Uterine smooth muscle cell (primary cell): Measurements from ENCODE around the gene LCNL1. TPM values are rescaled to one million over a fixed set of nuclear protein-coding genes. Genes with fewer than 3 reads are reported as not detected.

Experiments used
- total RNA-seq: library from RNA; depleted of rRNA; stranded (reverse); fragments of >200 nt; gene quantifications from 2 replicates; pipeline ENCODE4 v1.2.3, GENCODE V29; 2014

Gene LCNL1
- total RNA-seq = 0.66 and 6.4 TPM in 2 replicates

GRCh38 chr9:136982232-136983051 lies at the start of gene LCNL1:
Gene LCNL1 (plus strand): TSS chr9:136982993. CDS start chr9:136983587, 594 bp downstream.

DNA sequence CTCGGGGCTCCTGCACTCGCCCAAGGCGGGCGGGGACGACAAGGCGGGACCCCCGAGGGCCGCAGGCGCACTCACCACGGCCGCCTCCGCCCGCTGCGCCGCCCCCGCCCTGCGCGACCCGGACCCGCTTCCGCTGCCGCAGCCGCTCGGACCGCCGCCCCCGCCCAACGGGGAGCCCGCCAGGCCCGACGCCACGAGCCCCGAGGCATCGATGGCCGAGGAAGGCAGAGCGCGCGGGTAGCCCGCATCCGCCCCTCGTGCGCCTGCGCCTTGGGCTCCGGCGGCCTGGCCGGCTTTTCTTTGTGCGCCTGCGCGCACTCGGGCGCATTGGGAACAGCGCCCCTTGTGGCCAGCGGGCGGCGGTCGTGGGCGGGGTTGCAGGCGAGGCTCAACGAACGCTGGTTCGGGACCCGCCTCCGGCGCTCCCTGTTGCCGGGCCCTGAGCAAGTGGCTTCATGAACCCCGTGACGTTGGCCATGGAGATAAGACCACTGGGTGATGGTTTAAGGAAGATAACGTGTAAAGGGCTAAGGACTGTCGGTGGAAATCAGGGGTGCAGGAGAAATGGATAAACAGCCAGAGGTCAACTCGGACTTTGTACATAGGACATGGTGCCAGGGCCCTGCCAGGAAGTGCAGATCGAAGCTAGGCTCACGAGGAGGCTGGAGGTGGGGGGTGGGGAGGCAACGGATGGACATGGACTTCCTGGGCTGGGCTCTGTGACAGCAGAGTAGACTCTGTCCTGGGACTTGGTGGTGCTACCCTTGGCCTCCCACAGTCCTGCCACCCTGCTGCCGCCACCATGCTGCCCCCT lies 38.1 kb upstream of the LCNL1 start, which contains the start of the genes C8G and FBXW5:
C8G (plus strand) TSS at position 725 of the 814 bp plus-strand sequence; CDS start at position 803, 78 bp downstream.
FBXW5 (minus strand) TSS at position 220 of the 814 bp plus-strand sequence. CDS start 655 bp downstream, outside the sequence.

GRCh38 chr9:136951541-136952320 lies 31.1 kb upstream of the LCNL1 start, which contains the start of gene LCN12:
Gene LCN12 (plus strand): TSS chr9:136952273. CDS start chr9:136952328, 55 bp downstream.

DNA sequence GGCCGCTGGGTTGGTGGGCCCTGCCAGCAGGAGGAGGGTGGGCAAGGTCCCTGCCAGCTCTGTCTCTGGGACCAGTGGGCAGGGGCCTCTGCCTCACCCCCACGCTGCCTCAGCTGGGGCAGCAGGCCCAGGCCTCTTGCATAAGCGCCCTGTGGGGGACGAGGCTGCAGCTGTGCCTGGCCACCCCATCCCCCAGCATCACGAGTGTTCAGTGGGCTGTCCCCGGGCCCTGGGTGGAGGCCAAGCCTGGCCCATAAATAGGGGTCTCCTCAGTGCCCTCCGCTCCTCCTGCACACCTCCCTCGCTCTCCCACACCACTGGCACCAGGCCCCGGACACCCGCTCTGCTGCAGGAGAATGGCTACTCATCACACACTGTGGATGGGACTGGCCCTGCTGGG lies 5.6 kb upstream of the LCNL1 start, which contains the start of gene PTGDS:
PTGDS (plus strand) TSS at position 282 of the 400 bp plus-strand sequence; CDS start at position 357, 75 bp downstream.

GRCh38 chr9:136991993-136992818 lies 9.4 kb downstream of the LCNL1 start, which contains the start of gene PAXX:
Gene PAXX (plus strand): TSS chr9:136992422. CDS start chr9:136992444, 22 bp downstream.

DNA sequence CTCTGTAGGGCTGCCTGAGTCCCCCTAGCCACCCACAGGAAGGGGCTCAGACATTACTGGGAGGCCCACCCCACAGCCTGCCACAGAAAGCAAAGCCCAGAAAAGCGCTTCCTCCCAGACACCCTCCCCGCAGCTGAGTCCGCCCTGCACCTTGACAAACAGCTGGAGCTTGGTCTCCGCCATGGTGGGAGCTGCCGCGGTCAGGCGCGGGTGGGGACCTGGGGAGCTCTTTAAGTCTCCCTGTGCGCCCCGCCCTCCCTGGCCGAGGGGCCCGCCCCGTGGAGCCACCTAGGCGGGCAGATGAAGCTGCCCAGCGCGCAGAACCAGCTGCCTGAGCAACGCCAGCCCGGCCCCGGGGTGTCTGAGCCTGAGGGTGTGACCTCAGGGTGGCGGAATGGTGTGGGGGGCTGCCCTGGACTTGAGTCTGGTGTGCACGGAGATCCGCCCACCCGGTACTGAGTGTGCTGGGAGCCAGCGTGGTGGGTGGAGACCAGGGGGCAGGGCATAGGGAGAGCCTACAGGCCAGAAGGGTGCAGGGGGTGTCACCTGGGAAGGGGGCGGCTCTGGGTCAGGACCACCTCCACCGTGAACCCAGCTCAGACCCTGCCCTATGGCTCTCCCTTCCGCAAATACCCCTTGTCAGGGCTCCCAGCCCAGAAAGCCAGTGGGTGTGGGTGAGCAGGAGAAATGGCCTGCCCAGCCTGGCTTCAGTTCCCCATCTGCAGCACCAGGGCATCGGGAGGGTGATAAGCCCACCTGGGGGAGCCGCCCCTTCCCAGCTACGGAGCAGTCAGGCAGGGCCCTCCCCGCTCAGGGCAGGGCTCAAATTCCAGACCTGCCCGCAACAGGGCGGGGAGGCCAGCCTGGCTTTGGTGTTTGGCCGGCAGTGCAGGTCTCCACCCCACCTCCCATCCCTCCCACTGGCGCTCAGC lies 13.8 kb downstream of the LCNL1 start, which contains the start of gene CLIC3:
CLIC3 (minus strand) TSS at position 208 of the 932 bp plus-strand sequence; CDS start at position 183, 25 bp downstream.

GRCh38 chr9:137027369-137028262 lies 44.8 kb downstream of the LCNL1 start, which contains the start of gene ABCA2:
Gene ABCA2 (minus strand): TSS chr9:137028237. CDS start chr9:137028140, 97 bp downstream.

DNA sequence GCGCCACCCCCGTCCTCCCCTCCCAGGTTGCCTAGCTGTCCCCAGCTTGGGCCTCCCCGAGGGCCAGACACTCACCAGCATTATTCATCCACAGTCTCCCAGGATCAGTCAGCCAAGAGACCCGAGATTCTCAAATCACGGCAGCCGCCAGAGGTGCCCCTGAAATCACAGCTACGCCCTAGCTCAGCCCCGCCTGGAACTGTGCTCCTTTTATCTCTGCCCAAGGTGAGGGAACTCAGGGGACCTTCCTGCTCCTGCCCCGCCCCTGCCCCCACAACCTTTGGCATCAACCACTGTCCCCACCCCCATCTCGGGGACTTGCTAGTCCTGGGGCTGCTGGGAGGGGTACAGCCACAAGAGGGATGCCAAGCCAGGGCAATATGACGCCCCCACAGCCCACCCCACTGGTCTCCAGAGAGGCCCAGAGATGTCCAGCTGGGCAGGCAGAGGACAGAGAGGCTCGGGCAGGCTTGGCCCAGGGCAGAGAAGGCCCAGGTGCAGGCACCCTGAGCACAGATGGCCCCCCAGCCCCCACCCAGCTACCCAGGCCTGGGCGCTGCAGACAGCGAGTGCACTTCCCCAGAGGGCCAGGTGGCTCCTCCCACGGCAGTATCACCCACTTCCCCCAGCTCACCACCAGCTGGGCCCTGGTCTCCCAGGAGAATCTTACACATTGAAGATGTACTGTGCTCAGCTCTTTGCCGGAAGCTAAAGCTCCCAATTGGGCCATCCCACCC lies 49.3 kb downstream of the LCNL1 start, which contains the start of gene FUT7:
FUT7 (minus strand) TSS at position 185 of the 737 bp plus-strand sequence; CDS start at position 88, 97 bp downstream.

Other genes with a start within 250 kb of the LCNL1 start
- gene LCN10, start 240.1 kb upstream of the LCNL1 start, total RNA-seq = not detected in 2 replicates
- not detected in 2 replicates for gene LCN6, start 234.5 kb upstream of the LCNL1 start, total RNA-seq
- gene LCN8, start 224.8 kb upstream of the LCNL1 start, total RNA-seq = not detected in 2 replicates
- gene LCN15, start 218.5 kb upstream of the LCNL1 start, total RNA-seq = not detected in 2 replicates
- 52.2 and 62.0 TPM in 2 replicates for gene TMEM141, start 191.6 kb upstream of the LCNL1 start, total RNA-seq
- 0.37 TPM in 1 of 2 replicates, not detected in the other for gene CCDC183, start 186.7 kb upstream of the LCNL1 start, total RNA-seq
- 66.7 and 87.5 TPM in 2 replicates for gene RABL6, start 175.0 kb upstream of the LCNL1 start, total RNA-seq
- gene AJM1, start 140.5 kb upstream of the LCNL1 start, total RNA-seq = 1.4 and 3.5 TPM in 2 replicates
- gene PHPT1, start 133.6 kb upstream of the LCNL1 start, total RNA-seq = 44.4 and 70.9 TPM in 2 replicates
- 1.1 and 3.1 TPM in 2 replicates for gene MAMDC4, start 130.6 kb upstream of the LCNL1 start, total RNA-seq
- 265 and 280 TPM in 2 replicates for gene EDF1, start 116.7 kb upstream of the LCNL1 start, total RNA-seq
- 9.6 and 16.3 TPM in 2 replicates for gene TRAF2, start 96.5 kb upstream of the LCNL1 start, total RNA-seq
- gene FBXW5, start 38.3 kb upstream of the LCNL1 start, total RNA-seq = 167 and 192 TPM in 2 replicates
- gene C8G, start 37.8 kb upstream of the LCNL1 start, total RNA-seq = 0.37 TPM in 1 of 2 replicates, not detected in the other
- gene LCN12, start 30.7 kb upstream of the LCNL1 start, total RNA-seq = 0.12 TPM in 1 of 2 replicates, not detected in the other
- 1.2 and 40.7 TPM in 2 replicates for gene PTGDS, start 5.5 kb upstream of the LCNL1 start, total RNA-seq
- 23.9 and 25.1 TPM in 2 replicates for gene PAXX, start 9.4 kb downstream of the LCNL1 start, total RNA-seq
- gene CLIC3, start 13.6 kb downstream of the LCNL1 start, total RNA-seq = 0.55 and 3.0 TPM in 2 replicates
- gene ABCA2, start 45.2 kb downstream of the LCNL1 start, total RNA-seq = 19.0 and 31.7 TPM in 2 replicates
- gene FUT7, start 49.1 kb downstream of the LCNL1 start, total RNA-seq = not detected in 2 replicates
- gene NPDC1, start 63.2 kb downstream of the LCNL1 start, total RNA-seq = 13.3 and 20.9 TPM in 2 replicates
- gene ENTPD2, start 71.1 kb downstream of the LCNL1 start, total RNA-seq = not detected in 2 replicates
- 7.1 and 18.6 TPM in 2 replicates for gene SAPCD2, start 87.6 kb downstream of the LCNL1 start, total RNA-seq
- gene UAP1L1, start 94.5 kb downstream of the LCNL1 start, total RNA-seq = 28.3 and 33.1 TPM in 2 replicates
- gene MAN1B1, start 104.0 kb downstream of the LCNL1 start, total RNA-seq = 73.2 and 128 TPM in 2 replicates
- gene DPP7, start 131.7 kb downstream of the LCNL1 start, total RNA-seq = 45.3 and 86.1 TPM in 2 replicates
- under 0.01 and 0.11 TPM in 2 replicates for gene GRIN1, start 156.2 kb downstream of the LCNL1 start, total RNA-seq
- gene LRRC26, start 187.1 kb downstream of the LCNL1 start, total RNA-seq = not detected in 2 replicates
- gene TMEM210, start 189.1 kb downstream of the LCNL1 start, total RNA-seq = 0.25 TPM in 1 of 2 replicates, not detected in the other
- 29.9 and 34.0 TPM in 2 replicates for gene ANAPC2, start 205.6 kb downstream of the LCNL1 start, total RNA-seq
- gene SSNA1, start 205.7 kb downstream of the LCNL1 start, total RNA-seq = 60.9 and 82.4 TPM in 2 replicates
- gene TPRN, start 217.7 kb downstream of the LCNL1 start, total RNA-seq = 6.8 and 8.7 TPM in 2 replicates
- 37.1 and 41.5 TPM in 2 replicates for gene TMEM203, start 222.7 kb downstream of the LCNL1 start, total RNA-seq
- 2.6 and 4.8 TPM in 2 replicates for gene NDOR1, start 222.7 kb downstream of the LCNL1 start, total RNA-seq
- gene RNF208, start 239.2 kb downstream of the LCNL1 start, total RNA-seq = 0.11 and 0.25 TPM in 2 replicates
- gene CYSRT1, start 242.2 kb downstream of the LCNL1 start, total RNA-seq = 0.55 and 0.62 TPM in 2 replicates
- gene RNF224, start 244.5 kb downstream of the LCNL1 start, total RNA-seq = 0.11 TPM in 1 of 2 replicates, not detected in the other
- not detected in 2 replicates for gene SLC34A3, start 247.9 kb downstream of the LCNL1 start, total RNA-seq